Activated CD8-positive, alpha-beta T cell treated with anti-CD3 and anti-CD28 coated beads for 36 hours (primary cell): ENCODE results near the gene ZBTB2. TPM values are rescaled to one million over a fixed set of nuclear protein-coding genes. Genes with fewer than 3 reads are reported as not detected.
"Not testable (repeated sequence)": the region's sequence is repeated elsewhere in the genome, so short reads cannot be mapped to it uniquely, and the experiment has no call there.

Experiments used
- ATAC-seq: fragments of 200-7000 bp; cut with Tn5 transposase; one replicate; pipeline ENCODE4 v1.10.0; 2021; ENCODE audit warnings: mild to moderate bottlenecking, moderate library complexity
- CTCF ChIA-PET: fragments of 350-600 bp; sonication (Branson Sonifier 250); formaldehyde crosslinking; loops from one replicate; lab custom pipeline; 2021; ENCODE audit warnings: antibody characterized with exemption; lab: Charles Lee
- POLR2A ChIA-PET: fragments of 350-600 bp; sonication (Branson Sonifier 250); formaldehyde crosslinking; loops from one replicate; lab custom pipeline; 2021; ENCODE audit warnings: antibody characterized with exemption; lab: Charles Lee
- DNase-seq: peaks from one replicate; pipeline ENCODE4 v3.0.0-alpha.2; 2020
- H3K27ac Mint-ChIP-seq: one replicate; pipeline ENCODE4 v1.8.0; 2021; ENCODE audit warnings: mild to moderate bottlenecking, mixed read lengths
- H3K27me3 Mint-ChIP-seq: one replicate; pipeline ENCODE4 v1.8.0; 2021; ENCODE audit warnings: mixed read lengths
- H3K36me3 Mint-ChIP-seq: one replicate; pipeline ENCODE4 v1.8.0; 2021; ENCODE audit warnings: low read depth, mixed read lengths
- H3K4me1 Mint-ChIP-seq: one replicate; pipeline ENCODE4 v1.8.0; 2021; ENCODE audit warnings: low read depth, mixed read lengths
- H3K4me3 Mint-ChIP-seq: one replicate; pipeline ENCODE4 v1.8.0; 2021; ENCODE audit warnings: mild to moderate bottlenecking, moderate library complexity, mixed read lengths
- H3K9me3 Mint-ChIP-seq: one replicate; pipeline ENCODE4 v1.8.0; 2021; ENCODE audit warnings: mixed read lengths
- CTCF ChIP-seq: fragments of 200-600 bp; IDR thresholded peaks from one replicate; pipeline ENCODE4 v1.8.0; 2022; ENCODE audit warnings: antibody characterized with exemption, mild to moderate bottlenecking
- intact Hi-C: fragments of 100-400 bp; cut with micrococcal nuclease; formaldehyde crosslinking; loops from one replicate; pipeline ENCODE4 v1.10.0; 2022
- total RNA-seq, 2 experiments: library from RNA; stranded (reverse); gene quantifications; one replicate each; pipeline ENCODE4 v1.2.3, GENCODE V29; 2021

The ZBTB2 gene
- total RNA-seq, 2 experiments from 2014 or later, result 16.5 to 16.7 TPM

- DNase-seq, result no peak
- no peak for ATAC-seq
- no peaks in the 10 kb centered on the region for H3K4me1 Mint-ChIP-seq
- CTCF ChIA-PET, result interaction anchor here (0.9 to 1.4 kb wide), 5 partner anchors 14 to 26 kb away, joined by 3 to 6 read pairs (median 3); no protein-coding TSS in a partner anchor
- no peak for TF ChIP-seq CTCF
- POLR2A ChIA-PET, result no interaction called here
- H3K36me3 Mint-ChIP-seq, result no peaks in the 10 kb centered on the region
- no peak overlapping the region for H3K4me3 Mint-ChIP-seq
- H3K9me3 Mint-ChIP-seq, result no peaks in the 10 kb centered on the region
- intact Hi-C loops, result no loop called here
- H3K27ac Mint-ChIP-seq, result no peak overlapping the region
- no peaks in the 10 kb centered on the region for H3K27me3 Mint-ChIP-seq
Measured at GRCh38 chr6:151350442-151351145, 40.8 kb downstream of the ZBTB2 start.

- no peak for ATAC-seq
- no peaks in the 10 kb centered on the region for H3K9me3 Mint-ChIP-seq
- CTCF ChIA-PET, result interaction anchor here (0.6 to 1.4 kb wide), 5 partner anchors 15 to 26 kb away, joined by 3 read pairs; no protein-coding TSS in a partner anchor
- H3K4me1 Mint-ChIP-seq, result no peaks in the 10 kb centered on the region
- intact Hi-C loops, result no loop called here
- H3K4me3 Mint-ChIP-seq, result no peak overlapping the region
- DNase-seq, result no peak
- no peaks in the 10 kb centered on the region for H3K36me3 Mint-ChIP-seq
- TF ChIP-seq CTCF, result no peak
- POLR2A ChIA-PET, result no interaction called here
- H3K27me3 Mint-ChIP-seq, result no peaks in the 10 kb centered on the region
- H3K27ac Mint-ChIP-seq, result no peak overlapping the region
Measured at GRCh38 chr6:151349651-151350270, 41.6 kb downstream of the ZBTB2 start.

- intact Hi-C loops, H3K27ac Mint-ChIP-seq, H3K36me3 Mint-ChIP-seq, POLR2A ChIA-PET, DNase-seq, H3K4me3 Mint-ChIP-seq, H3K4me1 Mint-ChIP-seq, H3K9me3 Mint-ChIP-seq, ATAC-seq, H3K27me3 Mint-ChIP-seq: not testable (repeated sequence)
- CTCF ChIA-PET, result interaction anchor here (1.2 to 1.6 kb wide), 2 partner anchors 8 to 18 kb away, joined by 6 read pairs; no protein-coding TSS in a partner anchor
Measured at GRCh38 chr6:151342750-151343149, 48.6 kb downstream of the ZBTB2 start.

GRCh38 chr6:151341476-151342195, 49.7 kb downstream of the ZBTB2 start:
- Mint-ChIP-seq H3K4me3 (no peak overlapping the region), H3K9me3 (no peaks in the 10 kb centered on the region), H3K4me1 (no peaks in the 10 kb centered on the region), H3K27ac (no peak overlapping the region), H3K36me3 (no peaks in the 10 kb centered on the region), H3K27me3 (peaks cover 2% of the 10 kb centered on the region)
- DNase-seq (no peak), ATAC-seq (no peak)
- ChIA-PET POLR2A (no interaction called here), CTCF (interaction anchor here (0.6 to 1.2 kb wide), 2 partner anchors 17 to 405 kb away, joined by 3 to 6 read pairs; no protein-coding TSS in a partner anchor)
- TF ChIP-seq CTCF, result no peak
- intact Hi-C loops, result no loop called here

GRCh38 chr6:151340219-151340978, 51.0 kb downstream of the ZBTB2 start:
- CTCF ChIA-PET, result interaction anchor here (1.2 kb wide), 1 partner anchor 449 kb away, joined by 3 read pairs; no protein-coding TSS in a partner anchor
- DNase-seq, result no peak

More at GRCh38 chr6:151340219-151340978, 51.0 kb downstream of the ZBTB2 start:
- no peaks in the 10 kb centered on the region for H3K36me3 Mint-ChIP-seq
- H3K4me3 Mint-ChIP-seq, result no peak overlapping the region
- H3K27me3 Mint-ChIP-seq, result peaks cover 2% of the 10 kb centered on the region
- H3K27ac Mint-ChIP-seq, result no peak overlapping the region
- H3K9me3 Mint-ChIP-seq, result no peaks in the 10 kb centered on the region
- TF ChIP-seq CTCF, result no peak
- POLR2A ChIA-PET, result no interaction called here
- no peak for ATAC-seq
- no peaks in the 10 kb centered on the region for H3K4me1 Mint-ChIP-seq
- intact Hi-C loops, result no loop called here
